ENCODE results near the gene DNAJA1.

- TF ChIP-seq CTCF (IDR thresholded peaks at IDR 0.05) = no peak
- no peak for TF ChIP-seq POLR2A (IDR thresholded peaks at IDR 0.05)
- TF ChIP-seq POLR2AphosphoS5 (IDR thresholded peaks at IDR 0.05) = no peak
Measured at GRCh38 chr9:33030285-33030684, 5.2 kb downstream of the DNAJA1 start.
